Adrenal gland (tissue), 12 donors: ENCODE data around the gene TMEM201. TPM values are rescaled to one million over a fixed set of nuclear protein-coding genes. Genes with fewer than 3 reads are reported as not detected.

Experiments
- DNase-seq, 7 donors: peaks; one replicate each; pipeline ENCODE4 v3.0.0-alpha.2; 2019 to 2020
- H3K27ac ChIP-seq, 5 donors: fragments of 200-600 bp; sonication (generic) in 4 of 5; 1 replicate in 3 of 5; 2 replicates in 2 of 5; pipeline versions ENCODE4 v1.5.1 to v1.8.0; 2016 to 2020; ENCODE audit warnings: mild to moderate bottlenecking in 1 of 5
- H3K27me3 ChIP-seq: fragments of 200-600 bp; 2 replicates; pipeline ENCODE4 v1.8.0; 2021
- H3K36me3 ChIP-seq, 2 donors: fragments of 200-600 bp; replicated peaks in 1 of 2; 1 replicate in 1 of 2; 2 replicates in 1 of 2; pipeline versions ENCODE4 v1.5.1 to v1.8.0; 2018 to 2022
- H3K4me1 ChIP-seq, 2 donors: fragments of 200-600 bp; replicated peaks in 1 of 2; 1 replicate in 1 of 2; 2 replicates in 1 of 2; pipeline versions ENCODE4 v1.5.1 to v1.8.0; 2018 to 2021
- H3K4me3 ChIP-seq, 4 donors: fragments of 200-600 bp; sonication (generic) in 3 of 4; one replicate each; pipeline ENCODE4 v1.5.1; 2016 to 2018
- H3K9me3 ChIP-seq, 3 donors: fragments of 200-600 bp; sonication (generic) in 1 of 3; replicated peaks in 1 of 3; 1 replicate in 2 of 3; 2 replicates in 1 of 3; pipeline versions ENCODE4 v1.5.1 to v1.8.0; 2016 to 2021
- POLR2A ChIP-seq, 2 donors: fragments of 450-650 bp; IDR thresholded peaks; one replicate each; pipeline ENCODE4 v1.6.1; 2017; ENCODE audit warnings: antibody characterized with exemption in 2 of 2, mild to moderate bottlenecking in 2 of 2, moderate library complexity in 1 of 2
- WGBS, 4 donors: extraction: QIAGEN DNeasy Blood & Tissue Kit in 2 of 4; methylation state at CpG; one replicate each; pipeline versions ENCODE4 v1.1.5 to v1.1.7; 2013 to 2017; 5-methylcytosine and 5-hydroxymethylcytosine counted together
- intact Hi-C, 2 donors: fragments of 100-400 bp; cut with DNase I; formaldehyde crosslinking; loops; one replicate each; pipeline versions ENCODE4 v1.14.1 to v1.15.0; 2022 to 2023
- polyA plus RNA-seq, 3 donors: library from polyadenylated mRNA; stranded (reverse); fragments of 200-250 nt in 2 of 3; fragments of 350-450 nt in 1 of 3; fragmentation: Illumina TruSeq in 1 of 3; extraction: RNeasy Lipid Tissue Mini Kit (QIAGEN cat#74804) in 1 of 3; gene quantifications; one replicate each; pipeline ENCODE4 v1.2.3, GENCODE V29; 2013 to 2014
- total RNA-seq, 9 donors: library from RNA; depleted of rRNA in 4 of 9; stranded (reverse); fragments of >200 nt in 4 of 9; fragments of 120-200 nt in 1 of 9; fragmentation: NEBNext Ultra II Directional in 1 of 9; extraction: Animal tissue kit (Norgen Biotek cat#: 25700) in 1 of 9; gene quantifications; one replicate each; pipeline versions ENCODE4 v1.1.0 to v1.2.4, GENCODE V29; 2013 to 2023
- TF ChIP-seq, protein P1 (sequence below), 6 experiments: fragments of 450-650 bp in 4 of 6; fragments of 200-600 bp in 2 of 6; sonication (generic) in 1 of 6; IDR thresholded peaks; 1 replicate in 5 of 6; 2 replicates in 1 of 6; pipeline versions ENCODE4 v1.5.1 to v1.8.0; 2016 to 2021; ENCODE audit warnings: antibody characterized with exemption in 6 of 6, mild to moderate bottlenecking in 2 of 6, moderate library complexity in 1 of 6
- donor health status: healthy with polysubstance abuse.
- donor health status: Bipolar disorder and iron deficiency.
- donor health status: DM: yes; HTN: yes; CAD: no.
- donor health status: DM: no; HTN: no; CAD: no.
- donor health status: DM: no; HTN: no; CAD: no.
- donor health status: DM: yes; HTN: yes; CAD: no.

TMEM201 gene
- total and polyA plus RNA-seq, 12 donors = 2.1 to 12.6 (median 9.5) TPM

DNA sequence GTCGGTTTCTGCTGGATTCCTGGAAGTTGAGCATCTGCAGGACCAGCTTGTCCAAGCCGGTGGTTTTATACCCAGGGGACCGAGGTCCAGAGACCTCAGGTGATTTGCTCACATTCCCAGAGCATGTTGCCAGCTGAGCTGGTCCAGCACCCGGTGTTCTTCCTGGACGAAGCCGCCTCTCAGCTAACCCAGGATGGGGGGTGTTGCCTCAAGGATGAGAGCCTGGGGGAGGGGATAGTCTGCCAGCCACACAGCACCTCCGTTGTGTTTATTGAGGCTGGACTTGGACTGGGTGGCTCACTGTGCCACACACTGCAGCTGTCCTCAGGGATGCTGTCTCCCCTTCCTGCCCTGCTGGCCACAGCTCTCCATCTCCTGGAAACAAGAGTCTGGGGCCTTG, 1.5 kb downstream of the TMEM201 start:
- H3K4me1 ChIP-seq = peaks cover 20 to 29% of the 10 kb centered on the region in 2 donors

DNA sequence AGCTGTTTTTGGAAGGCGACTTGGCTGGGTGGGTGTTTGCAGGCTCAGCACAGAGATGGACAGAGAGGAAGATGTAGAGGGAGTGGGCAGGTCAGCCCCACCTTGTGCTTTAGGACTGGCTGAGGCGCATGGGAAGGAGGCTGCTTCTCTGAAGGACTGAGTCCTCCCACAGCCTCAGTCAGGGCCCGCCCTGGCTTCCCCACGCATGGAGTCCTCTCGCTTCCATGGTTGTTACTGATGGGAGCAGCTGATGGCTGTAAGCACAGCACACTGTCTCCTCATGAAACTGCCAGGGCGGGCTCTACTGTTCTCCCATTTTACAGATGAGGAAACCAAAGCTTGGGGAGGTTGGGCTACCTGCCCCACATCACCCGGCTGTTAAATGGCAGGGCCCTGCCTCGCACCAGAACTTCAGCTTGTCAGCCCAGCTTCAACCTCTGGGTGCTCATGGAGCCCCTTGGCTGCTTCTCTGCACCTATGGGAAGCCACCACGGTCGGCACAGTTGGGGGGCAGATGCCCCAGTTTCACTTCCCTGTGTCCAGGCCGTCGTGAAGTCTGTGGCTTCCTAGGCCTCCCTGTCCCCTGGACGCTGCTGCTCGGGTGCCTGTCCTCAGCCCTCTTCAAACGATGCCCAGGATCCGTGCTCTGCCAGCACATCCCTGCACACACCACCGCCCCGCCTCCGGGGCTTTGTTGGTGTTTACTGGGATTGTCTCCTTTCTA, 2.4 kb downstream of the TMEM201 start:
- Histone ChIP-seq H3K27ac (peak overlapping the region in 1 of 5 donors; percentile 54), H3K4me3 (no peak overlapping the region), H3K36me3 (no peaks in the 10 kb centered on the region), H3K4me1 (peaks cover 20 to 29% of the 10 kb centered on the region in 2 donors), H3K9me3 (no peaks in the 10 kb centered on the region), H3K27me3 (no peaks in the 10 kb centered on the region)
- intact Hi-C loops = no loop called here
- no peak for TF ChIP-seq POLR2A (IDR thresholded peaks at IDR 0.05)
- TF ChIP-seq, protein P1, sequence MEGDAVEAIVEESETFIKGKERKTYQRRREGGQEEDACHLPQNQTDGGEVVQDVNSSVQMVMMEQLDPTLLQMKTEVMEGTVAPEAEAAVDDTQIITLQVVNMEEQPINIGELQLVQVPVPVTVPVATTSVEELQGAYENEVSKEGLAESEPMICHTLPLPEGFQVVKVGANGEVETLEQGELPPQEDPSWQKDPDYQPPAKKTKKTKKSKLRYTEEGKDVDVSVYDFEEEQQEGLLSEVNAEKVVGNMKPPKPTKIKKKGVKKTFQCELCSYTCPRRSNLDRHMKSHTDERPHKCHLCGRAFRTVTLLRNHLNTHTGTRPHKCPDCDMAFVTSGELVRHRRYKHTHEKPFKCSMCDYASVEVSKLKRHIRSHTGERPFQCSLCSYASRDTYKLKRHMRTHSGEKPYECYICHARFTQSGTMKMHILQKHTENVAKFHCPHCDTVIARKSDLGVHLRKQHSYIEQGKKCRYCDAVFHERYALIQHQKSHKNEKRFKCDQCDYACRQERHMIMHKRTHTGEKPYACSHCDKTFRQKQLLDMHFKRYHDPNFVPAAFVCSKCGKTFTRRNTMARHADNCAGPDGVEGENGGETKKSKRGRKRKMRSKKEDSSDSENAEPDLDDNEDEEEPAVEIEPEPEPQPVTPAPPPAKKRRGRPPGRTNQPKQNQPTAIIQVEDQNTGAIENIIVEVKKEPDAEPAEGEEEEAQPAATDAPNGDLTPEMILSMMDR (IDR thresholded peaks at IDR 0.05) = no peak
- WGBS, 4 donors = 67 to 89% (median 85%) methylated on average over 3 to 19 of the region's 19 CpGs
- DNase-seq = peak in 1 of 7 donors; percentile 20

More for the DNA sequence above, 1.5 kb downstream of the TMEM201 start:
- Histone ChIP-seq H3K27ac (peak overlapping the region in 1 of 5 donors; percentile 54), H3K36me3 (no peaks in the 10 kb centered on the region), H3K9me3 (no peaks in the 10 kb centered on the region), H3K4me3 (no peak overlapping the region), H3K27me3 (no peaks in the 10 kb centered on the region)
- intact Hi-C loops = no loop called here
- TF ChIP-seq, protein P1 (IDR thresholded peaks at IDR 0.05) = no peak
- TF ChIP-seq POLR2A (IDR thresholded peaks at IDR 0.05) = no peak
- DNase-seq = no peak
- WGBS, 4 donors = 68 to 78% (median 71%) methylated on average over 6 to 7 of the region's 7 CpGs

DNA sequence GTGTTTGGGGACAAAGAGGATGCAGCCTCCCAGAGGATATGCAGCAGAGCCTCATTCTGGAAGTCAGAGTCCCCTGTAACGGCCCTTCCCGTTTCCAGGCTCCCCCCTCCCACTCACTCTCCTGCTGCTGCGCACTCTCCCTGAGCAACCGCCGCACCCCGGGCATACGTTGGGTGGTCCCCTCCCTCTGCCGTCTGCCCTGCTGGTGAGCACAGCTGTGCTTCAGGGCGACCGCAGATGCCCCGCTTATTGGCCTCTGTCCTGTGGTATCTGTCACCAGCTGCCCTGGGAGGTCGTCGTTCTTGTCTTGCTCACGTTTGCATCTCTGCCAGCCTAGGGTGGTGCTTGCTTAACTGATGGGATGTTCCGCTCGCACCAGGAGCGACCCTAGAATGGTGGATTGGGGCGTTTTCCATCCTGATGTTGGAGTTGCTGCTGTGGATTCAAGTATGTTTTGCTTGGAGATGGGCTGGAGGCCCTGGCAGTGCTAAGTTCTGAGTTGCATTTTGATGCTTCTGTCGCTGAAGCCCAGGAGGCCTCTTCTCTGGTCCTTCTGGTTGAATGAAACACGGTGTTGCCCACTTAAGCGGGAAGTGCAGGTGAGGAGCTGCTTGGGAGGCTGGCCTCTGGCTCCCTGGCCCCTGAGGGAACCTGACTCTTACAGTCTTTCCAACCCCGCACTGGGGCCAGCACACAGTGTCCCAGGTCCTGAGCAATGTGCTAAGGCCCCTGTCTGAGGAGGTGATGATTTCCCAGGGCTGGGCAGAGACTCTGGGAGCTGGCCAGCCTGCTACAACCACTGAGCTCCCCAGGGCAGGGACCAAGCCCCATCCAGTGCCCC, 3.2 kb downstream of the TMEM201 start:
- Histone ChIP-seq H3K36me3 (no peaks in the 10 kb centered on the region), H3K4me3 (no peak overlapping the region), H3K9me3 (no peaks in the 10 kb centered on the region), H3K27me3 (no peaks in the 10 kb centered on the region), H3K27ac (peak overlapping the region in 1 of 5 donors; percentile 76), H3K4me1 (peaks cover 20 to 29% of the 10 kb centered on the region in 2 donors)
- intact Hi-C loops = no loop called here
- peak in 1 of 7 donors; percentile 21 for DNase-seq
- whole genome bisulfite sequencing, 4 donors = 78 to 89% (median 81%) methylated on average over 14 to 22 of the region's 22 CpGs
- no peak for TF ChIP-seq POLR2A (IDR thresholded peaks at IDR 0.05)
- TF ChIP-seq, protein P1 (IDR thresholded peaks at IDR 0.05) = no peak

DNA sequence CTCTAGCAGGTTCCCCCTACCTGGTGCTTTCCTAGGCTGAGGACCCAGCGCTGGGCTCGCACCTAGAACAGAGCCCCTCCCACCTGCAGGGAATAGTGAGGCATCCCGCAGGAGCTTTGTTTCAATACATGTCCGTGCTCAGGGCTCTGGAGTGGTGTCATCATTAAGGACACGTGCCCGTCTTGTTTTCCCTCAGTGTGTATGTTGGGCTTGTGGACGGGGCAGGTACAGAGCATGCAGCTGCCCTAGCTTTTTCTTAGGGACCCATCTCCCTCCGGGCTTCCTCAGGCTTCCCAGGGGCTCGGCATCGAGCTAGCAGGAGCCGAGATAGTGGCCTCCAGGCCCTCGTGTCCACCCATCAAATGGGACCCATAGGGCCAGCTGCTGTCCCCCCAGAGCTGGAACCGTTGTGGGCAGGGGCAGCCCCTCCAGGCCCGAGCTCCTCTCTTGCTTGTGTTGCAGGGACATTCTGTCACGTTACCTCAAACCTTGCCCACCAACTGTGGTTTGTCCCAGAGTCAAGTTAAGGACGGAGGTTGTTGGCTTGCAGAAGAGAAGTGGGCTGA, 3.9 kb downstream of the TMEM201 start:
- H3K9me3 ChIP-seq = no peaks in the 10 kb centered on the region
- no peaks in the 10 kb centered on the region for H3K36me3 ChIP-seq
- WGBS, 4 donors = 76 to 87% (median 82%) methylated on average over 9 to 16 of the region's 16 CpGs
- H3K27ac ChIP-seq = peak overlapping the region in 2 of 5 donors; percentile 67 to 76
- H3K4me3 ChIP-seq = no peak overlapping the region
- DNase-seq = no peak
- H3K4me1 ChIP-seq = peaks cover 20 to 29% of the 10 kb centered on the region in 2 donors
- no peaks in the 10 kb centered on the region for H3K27me3 ChIP-seq
- intact Hi-C loops = no loop called here
- TF ChIP-seq, protein P1 (IDR thresholded peaks at IDR 0.05) = no peak
- TF ChIP-seq POLR2A (IDR thresholded peaks at IDR 0.05) = no peak
